ENCODE data around the gene C2orf76.

C2orf76 gene

DNA sequence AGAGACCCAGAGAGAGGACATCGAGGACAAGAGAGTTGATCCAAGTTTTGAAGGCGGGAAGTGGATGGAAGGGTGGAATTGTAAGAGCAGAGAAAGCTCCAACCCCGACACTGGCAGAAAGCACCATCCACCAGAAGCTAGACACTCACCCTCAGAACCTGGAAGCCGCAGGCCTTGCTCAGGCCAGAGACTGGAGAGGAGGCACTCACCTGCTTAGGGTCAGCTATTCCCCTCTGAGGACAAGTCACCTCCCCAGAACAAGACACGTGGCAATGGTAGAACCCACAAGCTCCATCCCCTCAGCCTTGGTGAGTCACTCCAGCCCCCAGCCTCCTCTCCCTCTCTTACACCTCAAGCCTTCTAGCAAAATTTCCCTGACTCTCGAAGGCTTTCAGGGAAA is 78.1 kb downstream of the C2orf76 start:
- TF ChIP-seq, protein P1, sequence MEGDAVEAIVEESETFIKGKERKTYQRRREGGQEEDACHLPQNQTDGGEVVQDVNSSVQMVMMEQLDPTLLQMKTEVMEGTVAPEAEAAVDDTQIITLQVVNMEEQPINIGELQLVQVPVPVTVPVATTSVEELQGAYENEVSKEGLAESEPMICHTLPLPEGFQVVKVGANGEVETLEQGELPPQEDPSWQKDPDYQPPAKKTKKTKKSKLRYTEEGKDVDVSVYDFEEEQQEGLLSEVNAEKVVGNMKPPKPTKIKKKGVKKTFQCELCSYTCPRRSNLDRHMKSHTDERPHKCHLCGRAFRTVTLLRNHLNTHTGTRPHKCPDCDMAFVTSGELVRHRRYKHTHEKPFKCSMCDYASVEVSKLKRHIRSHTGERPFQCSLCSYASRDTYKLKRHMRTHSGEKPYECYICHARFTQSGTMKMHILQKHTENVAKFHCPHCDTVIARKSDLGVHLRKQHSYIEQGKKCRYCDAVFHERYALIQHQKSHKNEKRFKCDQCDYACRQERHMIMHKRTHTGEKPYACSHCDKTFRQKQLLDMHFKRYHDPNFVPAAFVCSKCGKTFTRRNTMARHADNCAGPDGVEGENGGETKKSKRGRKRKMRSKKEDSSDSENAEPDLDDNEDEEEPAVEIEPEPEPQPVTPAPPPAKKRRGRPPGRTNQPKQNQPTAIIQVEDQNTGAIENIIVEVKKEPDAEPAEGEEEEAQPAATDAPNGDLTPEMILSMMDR (IDR thresholded peaks at IDR 0.05; ENCODE audit: unreplicated experiment in 3 of 3): no peak
- H3K4me3 Mint-ChIP-seq: no peak overlapping the region
- H3K36me3 Mint-ChIP-seq (ENCODE audit: low read depth): no peaks in the 10 kb centered on the region
- H3K9me3 Mint-ChIP-seq: no peaks in the 10 kb centered on the region
- H3K27me3 Mint-ChIP-seq (ENCODE audit: low read depth): peaks cover 17% of the 10 kb centered on the region
- no peaks in the 10 kb centered on the region for H3K4me1 Mint-ChIP-seq
- no peak overlapping the region for H3K27ac Mint-ChIP-seq

DNA sequence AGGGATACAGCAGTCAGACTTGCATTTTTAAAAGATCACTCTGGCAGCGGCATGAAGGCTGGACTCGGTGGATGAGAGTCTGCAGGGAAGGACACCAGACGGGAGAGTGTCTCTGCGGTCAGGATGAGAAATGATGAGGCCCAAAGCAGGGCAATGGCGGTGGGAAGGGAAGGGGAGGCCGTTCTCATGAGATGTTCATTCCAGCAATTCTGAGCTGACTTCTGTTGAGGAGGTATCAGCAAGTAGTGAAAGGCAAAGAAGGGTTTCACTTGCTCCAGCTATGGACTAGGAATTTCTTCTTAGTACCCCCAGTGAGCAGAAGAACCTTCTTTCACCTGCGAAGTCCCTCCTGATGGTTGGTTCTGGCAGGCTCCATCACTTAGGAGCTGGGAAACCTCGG is 80.0 kb downstream of the C2orf76 start:
- Mint-ChIP-seq H3K36me3 (ENCODE audit: low read depth) (no peaks in the 10 kb centered on the region), H3K4me3 (no peak overlapping the region), H3K27ac (no peak overlapping the region), H3K9me3 (no peaks in the 10 kb centered on the region), H3K27me3 (ENCODE audit: low read depth) (peaks cover 9% of the 10 kb centered on the region), H3K4me1 (no peaks in the 10 kb centered on the region)
- TF ChIP-seq, protein P1 (IDR thresholded peaks at IDR 0.05; ENCODE audit: unreplicated experiment in 3 of 3): no peak

DNA sequence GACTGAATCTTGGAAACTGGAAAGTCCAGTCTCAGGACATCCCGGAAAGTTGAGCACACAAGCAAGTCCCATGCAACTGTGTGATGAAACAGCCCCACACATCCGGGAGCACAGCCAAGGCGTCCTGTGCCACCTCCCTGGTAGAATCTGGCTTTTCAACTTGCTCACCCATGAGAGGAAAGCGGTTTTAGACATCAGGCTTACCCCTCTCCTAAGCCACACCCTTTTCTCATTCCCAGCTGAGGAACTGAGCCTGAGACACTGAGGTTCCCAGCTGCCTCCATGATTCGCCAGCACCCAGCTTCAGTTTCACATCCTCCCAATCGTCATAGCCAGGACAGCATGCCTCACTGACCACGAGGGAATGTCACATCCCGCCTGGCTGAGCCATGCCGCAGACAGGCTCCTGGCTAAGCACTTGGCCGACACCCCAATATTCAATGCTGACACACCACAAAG is 82.7 kb downstream of the C2orf76 start:
- no peaks in the 10 kb centered on the region for H3K9me3 Mint-ChIP-seq
- H3K27ac Mint-ChIP-seq: no peak overlapping the region
- H3K36me3 Mint-ChIP-seq (ENCODE audit: low read depth): no peaks in the 10 kb centered on the region
- H3K27me3 Mint-ChIP-seq (ENCODE audit: low read depth): no peaks in the 10 kb centered on the region
- TF ChIP-seq, protein P1 (IDR thresholded peaks at IDR 0.05; ENCODE audit: unreplicated experiment in 3 of 3): no peak
- no peak overlapping the region for H3K4me3 Mint-ChIP-seq
- no peaks in the 10 kb centered on the region for H3K4me1 Mint-ChIP-seq

DNA sequence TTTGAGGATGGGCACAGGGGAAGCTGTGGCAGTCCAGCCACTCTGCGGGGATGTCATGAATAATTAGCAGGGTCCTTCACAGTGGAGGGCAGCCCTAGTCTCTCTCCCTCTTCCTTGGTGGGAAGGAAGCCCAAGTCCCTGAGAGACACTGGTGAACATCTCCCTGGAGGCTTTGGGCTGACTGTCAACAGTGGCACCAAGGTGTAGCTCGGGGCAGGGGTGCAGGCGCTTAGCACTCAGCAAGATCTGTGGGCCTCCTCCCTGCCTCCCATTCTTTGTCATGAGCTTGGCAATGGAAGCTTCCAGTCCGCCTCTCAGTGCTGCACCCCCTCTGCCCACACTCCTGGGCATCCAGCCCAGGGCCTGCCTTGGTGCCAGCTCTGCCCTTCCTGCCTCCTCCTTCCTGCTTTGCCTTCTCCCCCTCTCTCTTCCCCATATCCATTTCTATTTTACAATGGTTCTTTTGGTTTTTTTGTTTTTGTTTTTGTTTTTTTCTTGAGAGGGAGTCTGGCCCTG is 83.6 kb downstream of the C2orf76 start:
- TF ChIP-seq, protein P1 (IDR thresholded peaks at IDR 0.05; ENCODE audit: unreplicated experiment in 3 of 3): no peak
- H3K9me3 Mint-ChIP-seq: no peaks in the 10 kb centered on the region
- H3K4me3 Mint-ChIP-seq: no peak overlapping the region
- H3K4me1 Mint-ChIP-seq: no peaks in the 10 kb centered on the region
- no peak overlapping the region for H3K27ac Mint-ChIP-seq
- H3K36me3 Mint-ChIP-seq (ENCODE audit: low read depth): no peaks in the 10 kb centered on the region
- H3K27me3 Mint-ChIP-seq (ENCODE audit: low read depth): no peaks in the 10 kb centered on the region

DNA sequence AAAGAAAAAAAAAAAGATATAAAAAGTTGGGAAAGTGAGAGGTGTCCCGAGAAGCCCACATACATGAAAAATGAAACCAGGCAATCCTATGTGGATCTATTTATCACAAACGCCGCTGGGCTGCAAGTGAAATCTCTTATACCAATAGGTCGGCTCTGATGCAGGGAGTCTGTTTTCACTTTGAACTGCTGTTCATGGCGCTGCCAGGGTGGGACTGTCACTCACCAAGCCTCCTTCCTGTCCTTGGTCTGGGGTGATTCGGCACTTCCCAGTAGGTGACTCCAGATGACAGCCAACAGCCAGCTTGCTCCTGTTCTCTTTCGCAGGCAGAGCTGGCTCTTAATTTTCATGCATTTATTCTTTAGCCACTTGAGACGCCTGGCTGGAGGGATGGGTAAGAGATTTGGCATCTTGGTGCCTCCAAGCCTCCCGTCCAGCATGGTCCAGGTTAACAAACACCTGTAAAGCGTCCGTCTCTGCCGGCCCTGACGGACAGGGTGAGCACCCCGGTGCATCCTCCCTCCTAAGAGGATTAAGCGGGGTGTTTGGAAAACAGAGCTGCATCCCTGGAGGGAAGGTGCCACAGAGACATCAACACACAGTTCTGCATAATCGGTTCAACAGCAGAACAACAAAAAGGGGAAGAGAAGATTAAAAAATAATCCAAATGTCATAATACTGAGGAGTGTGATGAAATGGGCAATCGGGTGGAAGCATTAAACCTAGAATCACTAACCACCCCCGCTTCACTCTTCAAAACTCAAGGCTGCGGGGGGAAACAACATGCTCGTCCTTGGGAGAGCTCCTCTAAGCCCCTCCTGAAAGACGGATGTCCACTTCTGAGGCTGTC is 84.3 kb downstream of the C2orf76 start:
- no peak overlapping the region for H3K27ac Mint-ChIP-seq
- no peaks in the 10 kb centered on the region for H3K27me3 Mint-ChIP-seq (ENCODE audit: low read depth)
- H3K4me3 Mint-ChIP-seq: no peak overlapping the region
- H3K36me3 Mint-ChIP-seq (ENCODE audit: low read depth): no peaks in the 10 kb centered on the region
- TF ChIP-seq, protein P1 (IDR thresholded peaks at IDR 0.05; ENCODE audit: unreplicated experiment in 3 of 3): no peak
- no peaks in the 10 kb centered on the region for H3K4me1 Mint-ChIP-seq
- no peaks in the 10 kb centered on the region for H3K9me3 Mint-ChIP-seq

DNA sequence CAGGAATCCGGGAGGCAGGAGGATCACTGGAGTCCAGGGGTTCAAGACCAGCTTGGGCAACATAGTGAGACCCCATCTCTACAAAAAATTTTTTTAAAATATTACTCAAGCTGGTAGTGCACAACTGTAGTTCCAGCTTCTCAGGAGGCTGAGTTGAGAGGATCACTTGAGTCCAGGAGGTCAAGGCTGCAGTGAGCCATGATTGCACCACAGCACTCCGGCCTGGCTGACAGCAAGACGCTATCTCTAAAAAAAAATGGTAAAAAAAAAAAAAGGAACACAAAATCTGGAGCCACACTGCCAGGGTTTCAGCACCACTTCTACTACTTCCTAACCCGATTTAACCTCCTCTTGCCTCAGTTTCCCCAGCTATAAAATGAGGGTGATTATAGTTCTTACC is 86.0 kb downstream of the C2orf76 start:
- Mint-ChIP-seq H3K36me3 (ENCODE audit: low read depth) (no peaks in the 10 kb centered on the region), H3K27me3 (ENCODE audit: low read depth) (no peaks in the 10 kb centered on the region), H3K9me3 (no peaks in the 10 kb centered on the region), H3K27ac (no peak overlapping the region), H3K4me1 (no peaks in the 10 kb centered on the region), H3K4me3 (no peak overlapping the region)
- TF ChIP-seq, protein P1 (IDR thresholded peaks at IDR 0.05; ENCODE audit: unreplicated experiment in 3 of 3): no peak
